C4-2B (cell line): ENCODE measurements around the gene NT5DC2.

Experiments used
- CTCF ChIP-seq: fragments of 450-650 bp; conservative IDR thresholded peaks from 2 replicates; pipeline ENCODE4 v1.5.1; 2017; ENCODE audit warnings: mild to moderate bottlenecking
- ZFX ChIP-seq: fragments of 450-650 bp; IDR thresholded peaks from 2 replicates; pipeline ENCODE4 v1.6.1; 2017

GRCh38 chr3:52477076-52477795 lies 56.4 kb downstream of the NT5DC2 start:
- TF ChIP-seq CTCF, result no peak
- no peak for TF ChIP-seq ZFX
